ENCODE data around the gene G6PC1. TPM values are rescaled to one million over a fixed set of nuclear protein-coding genes. Genes with fewer than 3 reads are reported as not detected.
"Not testable (repeated sequence)": the region's sequence is repeated elsewhere in the genome, so short reads cannot be mapped to it uniquely, and the experiment has no call there.

G6PC1 gene
- total RNA-seq, 1 experiment from 2014 or later, result not detected

DNA sequence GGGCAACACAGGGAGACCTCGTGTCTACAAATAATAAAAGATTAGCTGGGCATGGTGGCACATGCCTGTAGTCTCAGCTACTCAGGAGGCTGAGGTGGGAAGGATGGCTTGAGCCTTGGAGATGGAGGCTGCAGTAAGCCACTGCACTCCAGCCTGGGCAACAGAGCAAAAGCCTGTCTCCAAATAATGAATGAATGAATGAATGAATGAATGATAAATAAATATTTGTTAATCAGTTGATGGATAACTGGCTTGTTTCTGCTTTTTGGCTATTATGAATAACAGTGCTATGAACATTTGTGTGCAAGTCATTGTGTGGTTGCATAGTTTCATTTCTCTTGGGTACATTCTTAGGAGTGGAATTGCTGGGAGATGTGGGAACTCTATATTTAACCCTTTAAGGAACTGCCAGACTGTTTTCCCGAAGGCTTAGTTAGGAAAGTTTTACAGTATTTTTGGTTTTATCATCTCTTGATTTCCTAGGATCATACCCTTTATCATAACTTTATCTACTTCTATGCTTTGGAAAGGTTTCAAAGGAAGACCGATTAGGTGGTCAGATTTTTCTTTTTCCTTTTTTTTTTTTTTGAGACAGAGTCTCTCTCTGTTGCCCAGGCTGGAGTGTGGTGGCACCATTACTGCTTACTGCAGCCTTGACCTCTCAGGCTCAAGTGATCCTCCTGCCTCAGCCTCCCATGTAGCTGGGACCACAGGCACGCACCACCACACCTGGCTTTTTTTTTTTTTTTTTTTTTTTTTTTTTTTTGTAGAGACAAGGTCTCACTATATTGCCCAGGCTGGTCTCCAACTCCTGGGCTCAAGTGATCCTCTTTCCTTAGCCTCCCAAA lies 16.0 kb downstream of the G6PC1 start:
- H3K36me3 ChIP-seq (ENCODE audit: low read depth); intact Hi-C loops (cut with micrococcal nuclease; ENCODE audit: unreplicated experiment); H3K27ac ChIP-seq; H3K9me3 ChIP-seq (ENCODE audit: insufficient read depth, low read depth); H3K27me3 ChIP-seq (ENCODE audit: insufficient read depth, low read depth); BruUV-seq (replicated peaks); H3K4me3 ChIP-seq; H3K4me2 ChIP-seq; POLR2A ChIA-PET (ENCODE audit: unreplicated experiment); H2AFZ ChIP-seq; H3K79me2 ChIP-seq (ENCODE audit: low read depth); H3K9me2 ChIP-seq (ENCODE audit: insufficient read depth); H4K20me1 ChIP-seq (ENCODE audit: insufficient read depth); DNase-seq: not testable (repeated sequence)
- peaks cover 21% of the 10 kb centered on the region for H3K4me1 ChIP-seq (replicated peaks; ENCODE audit: insufficient read depth)
- H3F3A ChIP-seq (ENCODE audit: insufficient read depth, low read depth), result peaks cover 14% of the 10 kb centered on the region; the same call in 1 of the 2 replicates
- CTCF ChIA-PET, result interaction anchor here (0.7 kb wide), 1 partner anchor 75 kb away, joined by 4 read pairs; no protein-coding TSS in a partner anchor

DNA sequence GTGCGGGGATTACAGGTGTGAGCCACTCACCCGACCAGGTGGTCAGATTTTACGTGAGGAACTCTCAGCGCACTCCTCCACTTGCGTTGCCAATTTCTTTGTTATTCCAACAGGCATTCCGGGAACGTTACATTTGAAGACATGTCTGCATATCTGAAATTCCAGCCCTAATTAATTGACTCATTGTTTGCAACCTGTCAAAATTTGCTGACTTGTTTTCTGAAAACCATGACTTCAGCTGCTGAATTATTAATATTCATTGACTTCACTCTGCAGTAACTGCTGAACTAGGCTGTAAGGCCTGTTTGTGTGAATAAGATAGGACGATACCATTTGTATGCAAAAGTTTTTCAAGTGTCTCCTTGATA lies 16.6 kb downstream of the G6PC1 start:
- CTCF ChIA-PET, result no interaction called here
- no peak for DNase-seq
- no peak overlapping the region for H3K4me3 ChIP-seq

DNA sequence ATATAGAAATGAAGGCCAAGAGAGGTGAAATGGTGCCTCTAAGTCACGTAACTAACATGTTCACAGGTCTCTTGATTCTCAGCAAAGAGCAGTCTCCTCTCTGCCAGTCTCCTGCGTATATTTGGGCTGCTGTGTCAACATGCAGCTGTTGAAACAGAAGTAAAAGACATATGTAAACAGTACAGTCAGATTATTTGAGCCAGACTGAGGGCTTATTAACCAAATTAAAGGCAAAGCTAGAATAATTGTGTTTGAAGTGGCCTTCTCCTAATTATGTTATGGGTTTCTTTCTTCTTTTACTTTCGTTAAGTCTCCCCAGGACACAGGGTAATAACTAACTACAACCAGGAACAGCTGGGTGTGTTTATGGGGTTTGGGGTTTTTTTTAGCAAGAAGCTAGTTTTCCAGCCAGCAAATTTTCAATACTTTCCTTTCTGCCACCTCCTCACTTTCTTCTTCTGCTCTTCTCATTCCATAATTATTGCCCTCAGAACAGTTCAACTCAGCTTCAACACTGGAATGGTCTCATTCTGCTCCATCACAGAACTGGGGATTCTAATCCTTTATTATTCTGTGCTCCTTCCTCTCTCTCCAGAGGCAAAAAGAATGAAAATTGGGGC lies 18.4 kb downstream of the G6PC1 start:
- TF ChIP-seq, protein P1, sequence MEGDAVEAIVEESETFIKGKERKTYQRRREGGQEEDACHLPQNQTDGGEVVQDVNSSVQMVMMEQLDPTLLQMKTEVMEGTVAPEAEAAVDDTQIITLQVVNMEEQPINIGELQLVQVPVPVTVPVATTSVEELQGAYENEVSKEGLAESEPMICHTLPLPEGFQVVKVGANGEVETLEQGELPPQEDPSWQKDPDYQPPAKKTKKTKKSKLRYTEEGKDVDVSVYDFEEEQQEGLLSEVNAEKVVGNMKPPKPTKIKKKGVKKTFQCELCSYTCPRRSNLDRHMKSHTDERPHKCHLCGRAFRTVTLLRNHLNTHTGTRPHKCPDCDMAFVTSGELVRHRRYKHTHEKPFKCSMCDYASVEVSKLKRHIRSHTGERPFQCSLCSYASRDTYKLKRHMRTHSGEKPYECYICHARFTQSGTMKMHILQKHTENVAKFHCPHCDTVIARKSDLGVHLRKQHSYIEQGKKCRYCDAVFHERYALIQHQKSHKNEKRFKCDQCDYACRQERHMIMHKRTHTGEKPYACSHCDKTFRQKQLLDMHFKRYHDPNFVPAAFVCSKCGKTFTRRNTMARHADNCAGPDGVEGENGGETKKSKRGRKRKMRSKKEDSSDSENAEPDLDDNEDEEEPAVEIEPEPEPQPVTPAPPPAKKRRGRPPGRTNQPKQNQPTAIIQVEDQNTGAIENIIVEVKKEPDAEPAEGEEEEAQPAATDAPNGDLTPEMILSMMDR (conservative IDR thresholded peaks at IDR 0.05), result no peak
- no peak for TF ChIP-seq EZH2 (IDR thresholded peaks at IDR 0.05; ENCODE audit: low read depth)
- CTCF ChIA-PET, result no interaction called here
- POLR2A ChIA-PET (ENCODE audit: unreplicated experiment), result no interaction called here

More for the DNA sequence above, 16.6 kb downstream of the G6PC1 start:
- Histone ChIP-seq H3K4me1 (replicated peaks; ENCODE audit: insufficient read depth) (peaks cover 21% of the 10 kb centered on the region), H3K27ac (no peak overlapping the region), H4K20me1 (ENCODE audit: insufficient read depth) (no peaks in the 10 kb centered on the region), H3K27me3 (ENCODE audit: insufficient read depth, low read depth) (no peaks in the 10 kb centered on the region), H2AFZ (no peak overlapping the region), H3K9me3 (ENCODE audit: insufficient read depth, low read depth) (no peaks in the 10 kb centered on the region), H3F3A (ENCODE audit: insufficient read depth, low read depth) (peaks cover 14% of the 10 kb centered on the region; the same call in 1 of the 2 replicates), H3K9me2 (ENCODE audit: insufficient read depth) (no peaks in the 10 kb centered on the region), H3K4me2 (no peak overlapping the region), H3K79me2 (ENCODE audit: low read depth) (no peaks in the 10 kb centered on the region), H3K36me3 (ENCODE audit: low read depth) (no peaks in the 10 kb centered on the region)
- TF ChIP-seq EZH2 (IDR thresholded peaks at IDR 0.05; ENCODE audit: low read depth), result no peak
- TF ChIP-seq, protein P1 (conservative IDR thresholded peaks at IDR 0.05), result no peak
- POLR2A ChIA-PET (ENCODE audit: unreplicated experiment), result no interaction called here
- BruUV-seq (replicated peaks), result no TSS peak
- intact Hi-C loops (cut with micrococcal nuclease; ENCODE audit: unreplicated experiment), result no loop called here

DNA sequence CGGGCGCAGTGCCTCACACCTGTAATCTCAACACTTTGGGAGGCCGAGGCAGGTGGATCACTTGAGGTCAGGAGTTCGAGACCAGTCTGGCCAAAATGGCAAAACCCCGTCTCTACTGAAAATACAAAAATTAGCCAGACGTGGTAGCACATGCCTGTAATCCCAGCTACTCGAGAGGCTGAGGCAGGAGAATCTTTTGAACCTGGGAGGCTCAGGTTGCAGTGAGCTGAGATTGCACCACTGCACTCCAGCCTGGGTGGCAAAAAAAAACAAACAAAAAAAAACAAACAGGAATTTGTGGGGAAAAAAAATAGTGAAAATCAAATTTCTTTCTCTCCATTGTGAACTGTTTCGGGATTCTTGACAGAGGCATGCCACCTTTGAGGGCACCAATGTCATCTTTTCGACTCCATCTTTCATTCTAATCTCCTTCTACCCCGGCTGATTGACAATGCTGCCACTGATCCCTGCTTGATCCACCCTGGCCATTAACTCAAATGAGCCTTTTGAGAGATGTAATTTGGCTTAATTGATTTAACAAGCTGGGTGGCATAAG lies 19.0 kb downstream of the G6PC1 start:
- H3K4me2 ChIP-seq; BruUV-seq (replicated peaks); POLR2A ChIA-PET (ENCODE audit: unreplicated experiment); intact Hi-C loops (cut with micrococcal nuclease; ENCODE audit: unreplicated experiment); H3K27ac ChIP-seq; H3K4me3 ChIP-seq; H3K27me3 ChIP-seq (ENCODE audit: insufficient read depth, low read depth); H2AFZ ChIP-seq; CTCF ChIA-PET; H3K4me1 ChIP-seq (replicated peaks; ENCODE audit: insufficient read depth); H4K20me1 ChIP-seq (ENCODE audit: insufficient read depth); H3F3A ChIP-seq (ENCODE audit: insufficient read depth, low read depth); H3K9me3 ChIP-seq (ENCODE audit: insufficient read depth, low read depth); H3K36me3 ChIP-seq (ENCODE audit: low read depth); H3K9me2 ChIP-seq (ENCODE audit: insufficient read depth); H3K79me2 ChIP-seq (ENCODE audit: low read depth); DNase-seq: not testable (repeated sequence)

More for the DNA sequence above, 18.4 kb downstream of the G6PC1 start:
- H3K4me2 ChIP-seq, result no peak overlapping the region
- no peak overlapping the region for H3K4me3 ChIP-seq
- intact Hi-C loops (cut with micrococcal nuclease; ENCODE audit: unreplicated experiment), result no loop called here
- no peaks in the 10 kb centered on the region for H3K9me2 ChIP-seq (ENCODE audit: insufficient read depth)
- H3K9me3 ChIP-seq (ENCODE audit: insufficient read depth, low read depth), result no peaks in the 10 kb centered on the region
- no peaks in the 10 kb centered on the region for H4K20me1 ChIP-seq (ENCODE audit: insufficient read depth)
- H2AFZ ChIP-seq, result no peak overlapping the region
- no peak overlapping the region for H3K27ac ChIP-seq
- no TSS peak for BruUV-seq (replicated peaks)
- no peaks in the 10 kb centered on the region for H3K79me2 ChIP-seq (ENCODE audit: low read depth)
- H3K36me3 ChIP-seq (ENCODE audit: low read depth), result no peaks in the 10 kb centered on the region
- H3F3A ChIP-seq (ENCODE audit: insufficient read depth, low read depth), result 0 out of 2 replicates have a peak, but pooled peaks cover 5% of the 10 kb centered on the region
- no peak for DNase-seq
- H3K27me3 ChIP-seq (ENCODE audit: insufficient read depth, low read depth), result no peaks in the 10 kb centered on the region
- peaks cover 9% of the 10 kb centered on the region for H3K4me1 ChIP-seq (replicated peaks; ENCODE audit: insufficient read depth)

All from PC-9 (cell line).